ENCODE data around the gene CMIP.
A peak's percentile ranks its signal among the peaks of the same experiment; 100 is the strongest.

The CMIP gene

GRCh38 chr16:81535679-81536360, 91.2 kb downstream of the CMIP start:
- DNase-seq (ENCODE audit: low read depth), result no peak

GRCh38 chr16:81536648-81537047, 92.0 kb downstream of the CMIP start:
- no peak for DNase-seq (ENCODE audit: low read depth)

GRCh38 chr16:81537721-81538561, 93.3 kb downstream of the CMIP start:
- DNase-seq (ENCODE audit: low read depth), result peak; percentile 43

- no peak for DNase-seq (ENCODE audit: low read depth)
Observed at GRCh38 chr16:81539009-81539758, 94.6 kb downstream of the CMIP start.

GRCh38 chr16:81539759-81540472, 95.3 kb downstream of the CMIP start:
- DNase-seq (ENCODE audit: low read depth), result no peak

- DNase-seq (ENCODE audit: low read depth), result no peak
Observed at GRCh38 chr16:81541314-81541713, 96.7 kb downstream of the CMIP start.

- no peak for DNase-seq (ENCODE audit: low read depth)
Observed at GRCh38 chr16:81542609-81543570, 98.3 kb downstream of the CMIP start.

- DNase-seq (ENCODE audit: low read depth), result no peak
Observed at GRCh38 chr16:81543571-81543970, 99.0 kb downstream of the CMIP start.

- no peak for DNase-seq (ENCODE audit: low read depth)
Observed at GRCh38 chr16:81544261-81544660, 99.7 kb downstream of the CMIP start.

- no peak for DNase-seq (ENCODE audit: low read depth)
Observed at GRCh38 chr16:81544700-81545271, 100.2 kb downstream of the CMIP start.

GRCh38 chr16:81545470-81546250, 101.1 kb downstream of the CMIP start:
- DNase-seq (ENCODE audit: low read depth), result no peak

- DNase-seq (ENCODE audit: low read depth), result no peak
Observed at GRCh38 chr16:81546781-81547180, 102.2 kb downstream of the CMIP start.

- DNase-seq (ENCODE audit: low read depth), result no peak
Observed at GRCh38 chr16:81547194-81547938, 102.8 kb downstream of the CMIP start.

GRCh38 chr16:81547939-81548216, 103.3 kb downstream of the CMIP start:
- DNase-seq (ENCODE audit: low read depth), result no peak

- no peak for DNase-seq (ENCODE audit: low read depth)
Observed at GRCh38 chr16:81548551-81548875, 103.9 kb downstream of the CMIP start.

- DNase-seq (ENCODE audit: low read depth), result no peak
Observed at GRCh38 chr16:81548876-81549546, 104.4 kb downstream of the CMIP start.

GRCh38 chr16:81549547-81550431, 105.2 kb downstream of the CMIP start:
- DNase-seq (ENCODE audit: low read depth), result no peak

GRCh38 chr16:81550432-81550808, 105.8 kb downstream of the CMIP start:
- no peak for DNase-seq (ENCODE audit: low read depth)

All from fibroblast of the conjunctiva (primary cell).